Thyroid gland (tissue), 4 donors: ENCODE measurements around the gene WDR83.

ENCODE experiments used
- CTCF ChIP-seq, 6 experiments: fragments of 200-600 bp in 3 of 6; fragments of 450-650 bp in 3 of 6; sonication (generic) in 3 of 6; IDR thresholded peaks; one replicate each; pipeline ENCODE4 v1.5.1; 2016 to 2019; ENCODE audit warnings: antibody characterized with exemption in 6 of 6, mild to moderate bottlenecking in 2 of 6, inconsistent platforms in 1 of 6, moderate library complexity in 1 of 6
- POLR2A ChIP-seq, 2 donors: fragments of 450-650 bp; IDR thresholded peaks; one replicate each; pipeline ENCODE4 v1.6.1; 2017; ENCODE audit warnings: antibody characterized with exemption in 2 of 2, mild to moderate bottlenecking in 2 of 2, moderate library complexity in 1 of 2

DNA sequence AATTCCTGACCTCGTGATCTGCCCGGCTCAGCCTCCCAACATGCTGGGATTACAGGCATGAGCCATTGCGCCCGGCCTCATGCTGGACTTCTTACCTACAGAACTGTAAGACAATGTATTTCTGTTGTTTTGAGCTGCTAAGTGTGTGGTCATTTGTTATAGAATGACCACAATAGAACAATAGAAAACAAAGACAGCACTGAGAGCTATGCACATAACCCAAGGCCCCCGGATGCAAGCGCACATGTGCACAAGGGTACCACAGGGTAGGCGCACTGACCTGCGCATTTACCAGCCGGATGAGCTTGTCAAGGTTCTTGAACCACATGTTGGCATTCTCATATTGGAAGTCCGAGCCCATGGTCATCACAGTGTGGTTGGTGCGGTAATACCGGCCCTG lies 5.6 kb upstream of the WDR83 start:
- TF ChIP-seq CTCF (IDR thresholded peaks at IDR 0.05): no peak
- TF ChIP-seq POLR2A (IDR thresholded peaks at IDR 0.05): no peak
